Measurements from ENCODE around the gene DYDC2. TPM values are rescaled to one million over a fixed set of nuclear protein-coding genes. Genes with fewer than 3 reads are reported as not detected.
"Not testable (repeated sequence)": the region's sequence is repeated elsewhere in the genome, so short reads cannot be mapped to it uniquely, and the experiment has no call there.

The DYDC2 gene
- total and polyA plus RNA-seq, 2 experiments from 2014 or later: not detected

DNA sequence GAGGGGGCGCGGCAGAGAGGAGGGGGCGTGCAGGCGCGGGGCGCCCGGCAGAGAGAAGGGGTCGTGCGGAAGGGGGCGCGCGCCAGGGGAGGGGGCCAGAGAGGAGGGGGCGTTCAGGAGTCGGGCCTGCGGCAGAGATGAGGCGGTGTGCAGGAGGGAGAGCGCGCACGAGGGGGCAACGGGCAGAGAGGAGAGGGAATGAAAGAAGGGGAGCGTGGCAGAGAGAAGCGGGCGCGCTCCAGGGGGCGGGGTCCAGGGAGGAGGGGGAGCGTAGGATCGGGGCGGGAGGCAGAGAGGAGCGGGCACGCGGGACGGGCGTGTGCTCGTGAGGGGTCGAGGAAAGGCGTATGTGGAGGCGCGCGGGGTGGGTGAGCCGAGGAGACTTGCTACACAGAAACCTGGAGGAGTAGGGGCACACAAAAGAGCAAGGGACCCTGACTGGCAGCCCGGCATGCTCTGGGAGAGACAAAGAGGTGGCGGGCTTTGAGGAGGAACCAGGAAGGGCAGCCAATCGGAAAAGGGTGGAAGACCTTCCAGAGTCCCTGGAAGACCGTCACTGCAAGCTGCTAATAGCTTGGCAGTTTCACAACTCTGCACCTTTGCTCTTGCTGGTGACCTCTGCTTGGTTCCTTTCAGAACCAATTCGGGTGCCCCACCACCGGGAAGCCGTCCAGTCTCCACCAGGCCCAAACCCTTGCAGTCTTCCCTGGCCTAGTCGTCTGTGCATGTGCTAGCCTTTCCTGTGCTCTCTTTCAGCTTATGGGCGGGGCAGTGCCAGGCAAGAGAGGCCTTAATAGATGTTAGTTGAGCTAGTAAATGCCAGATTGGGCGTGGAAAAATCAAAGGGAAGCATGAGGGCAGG lies 639 bp downstream of the DYDC2 start:
- Histone ChIP-seq H3F3A (ENCODE audit: insufficient read depth) (no peaks in the 10 kb centered on the region), H3K9me3 (ENCODE audit: low read depth) (no peaks in the 10 kb centered on the region), H3K27me3 (replicated peaks; ENCODE audit: insufficient read depth) (peaks cover 12% of the 10 kb centered on the region; the same call in 1 of the 2 replicates), H3K4me3 (no peak overlapping the region), H3K4me1 (ENCODE audit: insufficient read depth) (no peaks in the 10 kb centered on the region), H3K36me3 (ENCODE audit: low read depth) (no peaks in the 10 kb centered on the region), H3K4me2 (ENCODE audit: unreplicated experiment) (no peak overlapping the region), H3K9me2 (ENCODE audit: insufficient read depth) (no peaks in the 10 kb centered on the region), H2AFZ (no peak overlapping the region), H3K9ac (no peak overlapping the region), H3K79me2 (ENCODE audit: insufficient read depth) (no peaks in the 10 kb centered on the region), H4K20me1 (ENCODE audit: insufficient read depth) (no peaks in the 10 kb centered on the region), H3K27ac (no peak overlapping the region)
- 13 to 58% methylated on average over 7 to 50 of the region's 50 CpGs for WGBS, 2 experiments (ENCODE audit: low coverage in 1 of 2, low lambda C conversion rate in 2 of 2, missing lambda C conversion rate in 2 of 2)
- TF ChIP-seq EZH2phosphoT487 (IDR thresholded peaks at IDR 0.05; ENCODE audit: insufficient read depth, low read depth) (no peak), EZH2 (IDR thresholded peaks at IDR 0.05; ENCODE audit: insufficient read depth, poor library complexity, severe bottlenecking) (no peak)
- no peak for DNase-seq
- in situ Hi-C loops (cut with MboI): no loop called here

DNA sequence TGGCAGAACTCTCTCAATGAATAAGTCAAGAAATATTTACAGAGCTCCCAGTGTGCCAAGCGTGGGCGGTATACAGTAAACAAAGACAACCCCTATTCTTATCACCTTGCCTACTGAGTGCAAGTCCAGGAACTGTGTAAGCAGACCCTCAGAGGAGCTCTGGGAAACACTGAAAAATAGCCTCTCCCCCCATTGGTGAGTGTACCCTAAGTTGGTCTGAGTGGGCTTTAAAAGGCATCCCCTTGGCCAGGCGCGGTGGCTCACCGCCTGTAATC lies 1.2 kb downstream of the DYDC2 start:
- H3F3A ChIP-seq (ENCODE audit: insufficient read depth): no peaks in the 10 kb centered on the region
- H3K4me1 ChIP-seq (ENCODE audit: insufficient read depth): no peaks in the 10 kb centered on the region
- H3K4me3 ChIP-seq: no peak overlapping the region
- no peaks in the 10 kb centered on the region for H3K9me2 ChIP-seq (ENCODE audit: insufficient read depth)
- no peaks in the 10 kb centered on the region for H3K79me2 ChIP-seq (ENCODE audit: insufficient read depth)
- no peak overlapping the region for H3K27ac ChIP-seq
- no peaks in the 10 kb centered on the region for H4K20me1 ChIP-seq (ENCODE audit: insufficient read depth)
- no peak overlapping the region for H3K4me2 ChIP-seq (ENCODE audit: unreplicated experiment)
- H3K36me3 ChIP-seq (ENCODE audit: low read depth): no peaks in the 10 kb centered on the region
- H2AFZ ChIP-seq: no peak overlapping the region
- 95 to 97% methylated on average over 5 of the region's 5 CpGs for WGBS, 2 experiments (ENCODE audit: low coverage in 1 of 2, low lambda C conversion rate in 2 of 2, missing lambda C conversion rate in 2 of 2)
- no peaks in the 10 kb centered on the region for H3K9me3 ChIP-seq (ENCODE audit: low read depth)
- H3K27me3 ChIP-seq (replicated peaks; ENCODE audit: insufficient read depth): peaks cover 12% of the 10 kb centered on the region; the same call in 1 of the 2 replicates
- in situ Hi-C loops (cut with MboI): no loop called here
- no peak for TF ChIP-seq EZH2phosphoT487 (IDR thresholded peaks at IDR 0.05; ENCODE audit: insufficient read depth, low read depth)
- TF ChIP-seq EZH2 (IDR thresholded peaks at IDR 0.05; ENCODE audit: insufficient read depth, poor library complexity, severe bottlenecking): no peak
- no peak overlapping the region for H3K9ac ChIP-seq
- DNase-seq: no peak

DNA sequence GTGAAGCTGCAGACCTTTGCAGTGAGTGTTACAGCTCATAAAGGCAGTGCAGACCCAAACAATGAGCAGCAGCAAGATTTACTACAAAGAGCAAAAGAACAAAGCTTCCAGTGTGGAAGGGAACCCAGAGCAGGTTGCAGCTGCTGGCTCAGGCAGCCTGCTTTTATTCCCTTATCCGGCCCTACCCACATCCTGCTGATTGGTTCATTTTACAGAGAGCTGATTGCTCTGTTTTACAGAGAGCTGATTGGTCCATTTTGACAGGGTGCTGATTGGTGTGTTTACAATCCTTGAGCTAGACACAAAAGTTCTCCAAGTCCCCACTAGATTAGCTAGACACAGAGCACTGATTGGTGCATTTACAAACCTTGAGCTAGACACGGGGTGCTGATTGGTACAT lies 2.3 kb downstream of the DYDC2 start:
- not testable (repeated sequence) for H3K9me3 ChIP-seq (ENCODE audit: low read depth)
- 8 to 21% methylated on average over 2 of the region's 2 CpGs for WGBS, 2 experiments (ENCODE audit: low coverage in 1 of 2, low lambda C conversion rate in 2 of 2, missing lambda C conversion rate in 2 of 2)

DNA sequence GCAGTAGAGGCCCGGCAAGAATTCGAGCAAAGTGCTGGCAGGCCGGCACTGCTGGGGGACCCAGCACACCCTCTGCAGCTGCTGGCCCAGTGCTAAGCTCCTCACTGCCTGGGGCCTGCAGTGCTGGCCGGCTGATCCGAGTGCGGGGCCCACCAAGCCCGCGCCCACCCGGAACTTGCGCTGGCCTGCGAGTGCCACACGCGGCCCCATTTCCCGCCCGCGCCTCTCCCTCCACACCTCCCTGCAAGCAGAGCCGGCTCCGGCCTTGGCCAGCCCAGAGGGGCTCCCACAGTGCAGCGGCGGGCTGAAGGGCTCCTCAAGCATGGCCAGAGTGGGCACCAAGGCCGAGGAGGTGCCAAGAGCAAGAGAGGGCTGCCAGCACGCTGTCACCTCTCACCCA lies 3.1 kb downstream of the DYDC2 start:
- Histone ChIP-seq H3K9me3 (ENCODE audit: low read depth) (no peaks in the 10 kb centered on the region), H3K79me2 (ENCODE audit: insufficient read depth) (no peaks in the 10 kb centered on the region), H3K36me3 (ENCODE audit: low read depth) (no peaks in the 10 kb centered on the region), H3K4me3 (no peak overlapping the region), H3K9me2 (ENCODE audit: insufficient read depth) (no peaks in the 10 kb centered on the region), H2AFZ (no peak overlapping the region), H3K4me2 (ENCODE audit: unreplicated experiment) (no peak overlapping the region), H3K27me3 (replicated peaks; ENCODE audit: insufficient read depth) (peaks cover 12% of the 10 kb centered on the region; the same call in 1 of the 2 replicates), H3K4me1 (ENCODE audit: insufficient read depth) (no peaks in the 10 kb centered on the region), H3K27ac (no peak overlapping the region), H3K9ac (no peak overlapping the region), H4K20me1 (ENCODE audit: insufficient read depth) (no peaks in the 10 kb centered on the region), H3F3A (ENCODE audit: insufficient read depth) (no peaks in the 10 kb centered on the region)
- DNase-seq: no peak
- TF ChIP-seq EZH2phosphoT487 (IDR thresholded peaks at IDR 0.05; ENCODE audit: insufficient read depth, low read depth): no peak
- TF ChIP-seq EZH2 (IDR thresholded peaks at IDR 0.05; ENCODE audit: insufficient read depth, poor library complexity, severe bottlenecking): no peak
- 86% methylated on average over 15 to 20 of the region's 22 CpGs for WGBS, 2 experiments (ENCODE audit: low coverage in 1 of 2, low lambda C conversion rate in 2 of 2, missing lambda C conversion rate in 2 of 2)
- in situ Hi-C loops (cut with MboI): no loop called here

More for the DNA sequence above, 2.3 kb downstream of the DYDC2 start:
- H3K4me3 ChIP-seq; H4K20me1 ChIP-seq (ENCODE audit: insufficient read depth); H2AFZ ChIP-seq; H3K9ac ChIP-seq; DNase-seq; H3F3A ChIP-seq (ENCODE audit: insufficient read depth); H3K4me2 ChIP-seq (ENCODE audit: unreplicated experiment); H3K27ac ChIP-seq; H3K36me3 ChIP-seq (ENCODE audit: low read depth); in situ Hi-C loops (cut with MboI); H3K9me2 ChIP-seq (ENCODE audit: insufficient read depth); H3K4me1 ChIP-seq (ENCODE audit: insufficient read depth); H3K79me2 ChIP-seq (ENCODE audit: insufficient read depth): not testable (repeated sequence)
- H3K27me3 ChIP-seq (replicated peaks; ENCODE audit: insufficient read depth): peaks cover 12% of the 10 kb centered on the region; the same call in 1 of the 2 replicates
